HG02798 (cell line): ENCODE results near the gene DOCK1.
A peak's percentile ranks its signal among the peaks of the same experiment; 100 is the strongest.

Experiments
- ATAC-seq: cut with Tn5 transposase; IDR thresholded peaks from one replicate; pipeline ENCODE4 v1.9.1; 2021; ENCODE audit warnings: mild to moderate bottlenecking; ENCODE audit not compliant: unreplicated experiment, poor library complexity

The DOCK1 gene

GRCh38 chr10:127195041-127195506 is 289.8 kb downstream of the DOCK1 start:
- ATAC-seq = no peak

- no peak for ATAC-seq
These were observed 290.5 kb downstream of the DOCK1 start for GRCh38 chr10:127195571-127196281.

- ATAC-seq = no peak
These were observed 291.3 kb downstream of the DOCK1 start, which contains the start of gene INSYN2A for GRCh38 chr10:127196282-127197153. TSS of gene INSYN2A (minus strand) at chr10:127196591. CDS start at chr10:127176395, 20,196 bp downstream.

GRCh38 chr10:127197154-127197432 is 291.9 kb downstream of the DOCK1 start:
- no peak for ATAC-seq

GRCh38 chr10:127198307-127198706 is 293.1 kb downstream of the DOCK1 start:
- ATAC-seq = no peak

- no peak for ATAC-seq
These were observed 293.5 kb downstream of the DOCK1 start for GRCh38 chr10:127198721-127199120.

GRCh38 chr10:127200646-127201045 is 295.4 kb downstream of the DOCK1 start:
- no peak for ATAC-seq

GRCh38 chr10:127203067-127203466 is 297.8 kb downstream of the DOCK1 start:
- ATAC-seq = no peak

GRCh38 chr10:127207081-127207480 is 301.9 kb downstream of the DOCK1 start:
- no peak for ATAC-seq

- ATAC-seq = peak; percentile 39
These were observed 305.8 kb downstream of the DOCK1 start for GRCh38 chr10:127210936-127211466.

- ATAC-seq = no peak
These were observed 310.6 kb downstream of the DOCK1 start for GRCh38 chr10:127215866-127216265.

- no peak for ATAC-seq
These were observed 311.0 kb downstream of the DOCK1 start for GRCh38 chr10:127216274-127216673.

GRCh38 chr10:127216786-127217185 is 311.6 kb downstream of the DOCK1 start:
- ATAC-seq = no peak

- ATAC-seq = no peak
These were observed 313.4 kb downstream of the DOCK1 start for GRCh38 chr10:127218658-127219057.

- ATAC-seq = no peak
These were observed 316.1 kb downstream of the DOCK1 start for GRCh38 chr10:127221281-127221680.

- ATAC-seq = no peak
These were observed 321.8 kb downstream of the DOCK1 start for GRCh38 chr10:127227027-127227426.

- no peak for ATAC-seq
These were observed 322.4 kb downstream of the DOCK1 start for GRCh38 chr10:127227663-127228062.

- no peak for ATAC-seq
These were observed 323.1 kb downstream of the DOCK1 start for GRCh38 chr10:127228195-127228787.

- ATAC-seq = no peak
These were observed 329.1 kb downstream of the DOCK1 start for GRCh38 chr10:127234306-127234800.

GRCh38 chr10:127236266-127236665 is 331.0 kb downstream of the DOCK1 start:
- ATAC-seq = no peak

- ATAC-seq = no peak
These were observed 337.7 kb downstream of the DOCK1 start for GRCh38 chr10:127242914-127243313.
